Measurements from ENCODE around the gene HORMAD2. TPM values are rescaled to one million over a fixed set of nuclear protein-coding genes. Genes with fewer than 3 reads are reported as not detected.
"Not testable (repeated sequence)": the region's sequence is repeated elsewhere in the genome, so short reads cannot be mapped to it uniquely, and the experiment has no call there.

The HORMAD2 gene
- total RNA-seq, 1 donor from 2014 or later = not detected

DNA sequence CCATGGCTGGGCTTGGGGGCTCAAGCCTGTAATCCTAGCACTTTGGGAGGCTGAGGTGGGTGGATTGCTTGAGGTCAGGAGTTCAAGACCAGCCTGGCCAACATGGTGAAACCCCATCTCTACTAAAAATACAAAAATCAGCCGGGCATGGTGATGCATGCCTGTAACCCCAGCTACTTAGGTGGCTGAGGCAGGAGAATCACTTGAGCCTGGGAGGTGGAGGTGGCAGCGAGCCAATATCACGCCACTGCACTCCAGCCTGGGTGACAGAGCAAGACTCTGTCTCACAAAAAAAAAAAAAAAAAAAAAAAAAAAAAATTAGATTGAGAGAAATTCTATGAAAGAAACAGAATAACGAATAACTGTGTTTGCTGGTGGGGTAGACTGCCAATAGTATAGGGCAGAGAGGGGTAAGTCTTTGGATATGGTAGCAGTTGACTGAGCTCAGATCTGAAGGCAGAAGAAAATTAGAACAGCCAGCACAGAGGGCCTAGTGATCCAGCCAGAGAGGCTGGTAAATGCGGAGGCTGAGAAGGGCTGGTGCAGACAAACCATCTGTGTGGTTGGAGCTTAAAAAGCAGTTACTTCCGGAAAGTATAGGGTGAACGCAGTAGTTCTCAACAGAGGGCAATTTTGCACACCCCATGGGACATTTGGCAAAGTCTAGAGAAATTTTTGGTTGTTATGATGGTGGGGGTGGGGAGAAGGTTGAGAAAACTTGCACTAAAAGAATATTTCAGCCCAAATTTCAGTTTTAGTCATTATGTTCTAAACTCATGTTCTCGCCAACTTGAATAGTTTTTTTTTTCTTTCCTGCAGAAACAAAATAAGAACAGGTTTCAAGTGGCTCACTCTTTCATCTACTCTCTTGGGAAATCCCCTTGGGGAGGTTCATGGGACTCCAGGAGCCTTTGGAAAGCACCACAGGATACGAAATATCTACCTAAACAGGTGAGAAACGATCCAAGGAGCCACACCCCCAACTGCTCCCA lies 1.6 kb upstream of the HORMAD2 start:
- no peak for DNase-seq
- no peak overlapping the region for H3K4me3 ChIP-seq
- H3K27ac ChIP-seq (replicated peaks) = no peak overlapping the region
- H3K36me3 ChIP-seq = no peaks in the 10 kb centered on the region
- H3K27me3 ChIP-seq (ENCODE audit: low read depth) = peaks cover 60% of the 10 kb centered on the region
- intact Hi-C loops (cut with micrococcal nuclease) = no loop called here
- H3K4me1 ChIP-seq = peaks cover 6% of the 10 kb centered on the region
- no peaks in the 10 kb centered on the region for H3K9me3 ChIP-seq (replicated peaks)
- TF ChIP-seq CTCF (IDR thresholded peaks at IDR 0.05; ENCODE audit: borderline replicate concordance) = no peak

DNA sequence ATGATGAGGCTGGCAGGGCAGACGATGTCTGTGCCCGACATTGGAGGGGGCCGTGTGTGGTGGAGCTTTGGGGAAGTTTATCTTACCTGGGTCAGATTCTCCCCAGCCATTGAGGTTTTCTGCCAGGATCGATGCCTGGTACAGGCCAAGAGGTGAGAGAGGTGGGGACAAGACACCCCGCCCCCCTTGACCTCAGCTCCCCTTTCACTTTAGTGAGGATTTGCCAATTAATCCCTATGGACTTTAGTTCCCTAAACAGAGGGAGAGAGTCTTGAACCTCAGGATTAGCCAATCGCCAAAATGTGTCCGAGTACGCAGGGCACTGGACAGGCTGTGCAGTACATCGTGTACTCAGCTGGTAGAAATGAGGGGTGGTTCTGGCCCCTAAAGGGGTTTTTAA lies 541 bp downstream of the HORMAD2 start:
- Histone ChIP-seq H3K9me3 (replicated peaks) (peaks cover 4% of the 10 kb centered on the region), H3K27me3 (ENCODE audit: low read depth) (peaks cover 50% of the 10 kb centered on the region), H3K36me3 (no peaks in the 10 kb centered on the region), H3K27ac (replicated peaks) (no peak overlapping the region), H3K4me1 (peaks cover 6% of the 10 kb centered on the region), H3K4me3 (no peak overlapping the region)
- DNase-seq = no peak
- TF ChIP-seq CTCF (IDR thresholded peaks at IDR 0.05; ENCODE audit: borderline replicate concordance) = no peak
- intact Hi-C loops (cut with micrococcal nuclease) = no loop called here

GRCh38 chr22:30086496-30086895 lies 6.2 kb downstream of the HORMAD2 start:
- H3K27ac ChIP-seq (replicated peaks) = no peak overlapping the region
- H3K4me3 ChIP-seq = no peak overlapping the region
- no peaks in the 10 kb centered on the region for H3K4me1 ChIP-seq
- no peak for DNase-seq
- no peak for TF ChIP-seq CTCF (IDR thresholded peaks at IDR 0.05; ENCODE audit: borderline replicate concordance)
- peaks cover 4% of the 10 kb centered on the region for H3K9me3 ChIP-seq (replicated peaks)
- intact Hi-C loops (cut with micrococcal nuclease) = no loop called here
- H3K27me3 ChIP-seq (ENCODE audit: low read depth) = peaks cover 22% of the 10 kb centered on the region
- H3K36me3 ChIP-seq = no peaks in the 10 kb centered on the region

- H3K36me3 ChIP-seq; H3K9me3 ChIP-seq (replicated peaks); H3K4me3 ChIP-seq; H3K27ac ChIP-seq (replicated peaks); DNase-seq; intact Hi-C loops (cut with micrococcal nuclease); H3K4me1 ChIP-seq: not testable (repeated sequence)
- peaks cover 22% of the 10 kb centered on the region for H3K27me3 ChIP-seq (ENCODE audit: low read depth)
These were observed 6.8 kb downstream of the HORMAD2 start for GRCh38 chr22:30087037-30087436.

- intact Hi-C loops (cut with micrococcal nuclease) = no loop called here
- Histone ChIP-seq H3K27ac (replicated peaks) (no peak overlapping the region), H3K4me3 (no peak overlapping the region), H3K4me1 (no peaks in the 10 kb centered on the region), H3K9me3 (replicated peaks) (peaks cover 8% of the 10 kb centered on the region), H3K36me3 (no peaks in the 10 kb centered on the region), H3K27me3 (ENCODE audit: low read depth) (peaks cover 27% of the 10 kb centered on the region)
- no peak for TF ChIP-seq CTCF (IDR thresholded peaks at IDR 0.05; ENCODE audit: borderline replicate concordance)
- no peak for DNase-seq
These were observed 7.3 kb downstream of the HORMAD2 start for GRCh38 chr22:30087611-30088010.

DNA sequence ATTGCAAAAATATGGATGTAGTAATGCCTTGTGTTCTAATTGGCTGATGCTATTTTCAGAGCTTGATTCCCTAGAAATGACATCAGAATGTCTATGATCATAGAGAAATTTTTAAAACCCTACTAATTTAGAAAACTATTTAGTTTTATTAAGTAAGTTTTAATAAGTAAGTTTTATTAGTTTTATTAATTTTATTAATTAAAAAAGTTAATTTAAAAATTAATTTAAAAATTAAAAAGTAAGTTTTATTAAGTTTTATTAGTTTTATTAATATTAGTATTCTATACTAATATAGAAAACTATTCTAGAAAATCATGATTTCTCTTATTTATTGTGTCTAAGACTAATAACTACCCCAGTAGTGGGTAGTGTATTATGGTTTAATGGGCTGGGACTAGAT lies 8.2 kb downstream of the HORMAD2 start:
- no peak for DNase-seq
- Histone ChIP-seq H3K9me3 (replicated peaks) (peaks cover 14% of the 10 kb centered on the region), H3K27ac (replicated peaks) (no peak overlapping the region), H3K36me3 (no peaks in the 10 kb centered on the region), H3K27me3 (ENCODE audit: low read depth) (peaks cover 36% of the 10 kb centered on the region), H3K4me3 (no peak overlapping the region), H3K4me1 (no peaks in the 10 kb centered on the region)
- TF ChIP-seq CTCF (IDR thresholded peaks at IDR 0.05; ENCODE audit: borderline replicate concordance) = no peak
- intact Hi-C loops (cut with micrococcal nuclease) = no loop called here

Data from left ventricle myocardium inferior (tissue), 1 donor.